Liver (tissue), 9 donors: Measurements from ENCODE around the gene MDP1. TPM values are rescaled to one million over a fixed set of nuclear protein-coding genes. Genes with fewer than 3 reads are reported as not detected.

Experiments used
- DNase-seq: peaks from one replicate; pipeline ENCODE4 v3.0.0-alpha.2; 2017; ENCODE audit warnings: low spot score
- H3K27ac ChIP-seq, 2 donors: one replicate each; pipeline ENCODE4 v1.7.0; 2013; ENCODE audit warnings: inconsistent platforms in 2 of 2, low read length in 2 of 2, control low read depth in 1 of 2, low read depth in 1 of 2, mild to moderate bottlenecking in 1 of 2
- H3K27me3 ChIP-seq, 4 donors: one replicate each; pipeline versions ENCODE4 v1.6.1 to v1.7.0; 2013; ENCODE audit warnings: low read length in 3 of 4, inconsistent platforms in 1 of 4, mild to moderate bottlenecking in 1 of 4, moderate library complexity in 1 of 4; ENCODE audit not compliant: control insufficient read depth in 4 of 4, insufficient read depth in 4 of 4
- H3K36me3 ChIP-seq, 4 donors: one replicate each; pipeline versions ENCODE4 v1.6.1 to v1.7.0; 2013; ENCODE audit warnings: low read length in 3 of 4, mild to moderate bottlenecking in 3 of 4, low read depth in 1 of 4, moderate library complexity in 1 of 4; ENCODE audit not compliant: control insufficient read depth in 4 of 4, insufficient read depth in 3 of 4
- H3K4me1 ChIP-seq, 4 donors: one replicate each; pipeline versions ENCODE4 v1.6.1 to v1.7.0; 2013; ENCODE audit warnings: low read length in 3 of 4, mild to moderate bottlenecking in 3 of 4, moderate library complexity in 1 of 4; ENCODE audit not compliant: control insufficient read depth in 4 of 4, insufficient read depth in 4 of 4
- H3K4me3 ChIP-seq, 3 donors: one replicate each; pipeline versions ENCODE4 v1.6.1 to v1.7.0; 2013; ENCODE audit warnings: low read length in 3 of 3, control low read depth in 1 of 3, low read depth in 1 of 3, mild to moderate bottlenecking in 1 of 3
- H3K9ac ChIP-seq, 2 donors: one replicate each; pipeline ENCODE4 v1.7.0; 2013; ENCODE audit warnings: low read length in 2 of 2, mild to moderate bottlenecking in 2 of 2, moderate library complexity in 2 of 2, control low read depth in 1 of 2, low read depth in 1 of 2
- H3K9me3 ChIP-seq, 4 donors: one replicate each; pipeline versions ENCODE4 v1.6.1 to v1.7.0; 2013; ENCODE audit warnings: low read length in 3 of 4; ENCODE audit not compliant: control insufficient read depth in 4 of 4
- CTCF ChIP-seq: fragments of 150-350 bp; IDR thresholded peaks from 2 replicates; pipeline ENCODE4 v1.5.1; 2017; ENCODE audit warnings: improper control_type of control experiment, low read depth, low read length; ENCODE audit not compliant: missing input control
- EGR1 ChIP-seq, 2 donors: IDR thresholded peaks; 2 replicates each; pipeline ENCODE4 v1.6.1; 2016 to 2018; ENCODE audit warnings: antibody characterized with exemption in 2 of 2, low read depth in 2 of 2
- FOXA1 ChIP-seq: IDR thresholded peaks from 2 replicates; pipeline ENCODE4 v1.6.1; 2016; ENCODE audit warnings: antibody characterized with exemption
- FOXA2 ChIP-seq: IDR thresholded peaks from 2 replicates; pipeline ENCODE4 v1.6.1; 2016; ENCODE audit warnings: antibody characterized with exemption
- GABPA ChIP-seq, 2 donors: IDR thresholded peaks in 1 of 2; conservative IDR thresholded peaks in 1 of 2; 2 replicates each; pipeline ENCODE4 v1.6.1; 2016; ENCODE audit warnings: antibody characterized with exemption in 2 of 2, mild to moderate bottlenecking in 1 of 2, moderate library complexity in 1 of 2
- HNF4A ChIP-seq, 2 donors: conservative IDR thresholded peaks; 2 replicates each; pipeline ENCODE4 v1.6.1; 2016; ENCODE audit warnings: antibody characterized with exemption in 2 of 2, mild to moderate bottlenecking in 2 of 2
- JUND ChIP-seq, 2 donors: IDR thresholded peaks; 2 replicates each; pipeline ENCODE4 v1.6.1; 2016; ENCODE audit warnings: antibody characterized with exemption in 2 of 2
- MAX ChIP-seq: IDR thresholded peaks from 2 replicates; pipeline ENCODE4 v1.6.1; 2016; ENCODE audit warnings: antibody characterized with exemption
- RAD21 ChIP-seq, 2 donors: IDR thresholded peaks; 2 replicates each; pipeline ENCODE4 v1.6.1; 2016; ENCODE audit warnings: antibody characterized with exemption in 2 of 2, mild to moderate bottlenecking in 2 of 2
- RXRA ChIP-seq, 2 donors: IDR thresholded peaks; 2 replicates each; pipeline ENCODE4 v1.6.1; 2017 to 2018; ENCODE audit warnings: antibody characterized with exemption in 2 of 2, mild to moderate bottlenecking in 1 of 2
- SP1 ChIP-seq: IDR thresholded peaks from 2 replicates; pipeline ENCODE4 v1.6.1; 2018; ENCODE audit warnings: antibody characterized with exemption, mild to moderate bottlenecking
- YY1 ChIP-seq: IDR thresholded peaks from 2 replicates; pipeline ENCODE4 v1.6.1; 2016; ENCODE audit warnings: antibody characterized with exemption, mild to moderate bottlenecking
- ZBTB33 ChIP-seq: IDR thresholded peaks from 2 replicates; pipeline ENCODE4 v1.6.1; 2016; ENCODE audit warnings: antibody characterized with exemption
- WGBS: extraction: QIAGEN DNeasy Blood & Tissue Kit; methylation state at CpG from one replicate; pipeline ENCODE4 v1.1.7; 2013; 5-methylcytosine and 5-hydroxymethylcytosine counted together
- polyA plus RNA-seq, 2 donors: library from polyadenylated mRNA; stranded (reverse) in 1 of 2; unstranded in 1 of 2; fragments of 200-250 nt in 1 of 2; fragments of >200 nt in 1 of 2; fragmentation: Nextera tagmentation in 1 of 2; extraction: Ambion mirVana in 1 of 2; gene quantifications; one replicate each; pipeline versions ENCODE4 v1.2.1 to v1.2.3, GENCODE V29; 2013 to 2015
- total RNA-seq, 2 donors: library from RNA; depleted of rRNA; stranded (reverse); fragments of >200 nt; gene quantifications; one replicate each; pipeline ENCODE4 v1.2.3, GENCODE V29; 2014
- TF ChIP-seq, protein P1 (sequence below): IDR thresholded peaks from 2 replicates; pipeline ENCODE4 v1.6.1; 2016; ENCODE audit warnings: antibody characterized with exemption
- donor health status: healthy.
- donor health status: healthy.
- donor health status: healthy.
- donor health status: healthy.
- donor health status: healthy.

MDP1 gene
- total and polyA plus RNA-seq, 4 donors = 3.2 to 13.4 (median 7.0) TPM

GRCh38 chr14:24207104-24207551, 8.7 kb downstream of the MDP1 start:
- Histone ChIP-seq H3K4me3 (no peak overlapping the region), H3K27me3 (no peaks in the 10 kb centered on the region), H3K27ac (no peak overlapping the region), H3K9me3 (no peaks in the 10 kb centered on the region), H3K9ac (no peak overlapping the region), H3K36me3 (peaks cover 12 to 36% (median 22%) of the 10 kb centered on the region in 4 donors), H3K4me1 (no peaks in the 10 kb centered on the region)
- no peak for TF ChIP-seq FOXA1
- no peak for DNase-seq
- WGBS = 95% methylated on average over 5 of the region's 5 CpGs

DNA sequence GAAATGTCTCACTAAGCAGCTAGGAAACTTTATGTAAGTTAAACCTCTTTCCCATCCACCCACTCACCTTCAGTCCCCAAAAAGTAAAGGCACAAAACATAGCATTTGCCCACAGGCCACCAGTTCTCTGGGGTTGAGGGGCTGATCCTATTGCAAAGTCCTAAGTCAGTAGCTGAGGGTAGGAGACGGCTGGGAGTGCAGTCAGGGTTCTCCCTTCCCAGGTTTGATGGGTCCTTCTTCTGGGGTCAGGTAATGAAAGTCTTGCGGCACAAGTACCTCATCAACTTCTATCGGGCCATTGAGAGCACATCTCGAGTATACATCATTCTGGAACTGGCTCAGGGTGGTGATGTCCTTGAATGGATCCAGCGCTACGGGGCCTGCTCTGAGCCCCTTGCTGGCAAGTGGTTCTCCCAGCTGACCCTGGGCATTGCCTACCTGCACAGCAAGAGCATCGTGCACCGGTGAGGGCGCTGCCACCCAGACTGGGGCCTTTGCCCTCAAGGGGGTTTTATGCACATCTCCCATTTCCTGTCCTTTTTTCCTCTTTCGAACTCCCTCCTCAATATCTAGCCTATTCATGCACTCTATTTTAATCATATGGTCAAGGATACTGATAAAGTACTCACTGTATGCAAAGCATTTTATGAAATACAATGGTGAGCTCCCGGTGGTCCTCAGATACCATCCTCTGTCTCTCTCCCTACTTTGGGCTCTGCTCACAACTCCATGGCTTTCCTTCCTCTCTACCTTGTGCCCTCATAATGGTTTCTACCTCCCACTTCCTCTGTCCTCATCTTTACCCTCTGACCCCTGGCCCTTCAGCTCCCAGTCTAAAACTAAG, 9.4 kb downstream of the MDP1 start:
- Histone ChIP-seq H3K27ac (no peak overlapping the region), H3K27me3 (no peaks in the 10 kb centered on the region), H3K4me3 (no peak overlapping the region), H3K36me3 (peaks cover 12 to 35% (median 23%) of the 10 kb centered on the region in 4 donors), H3K4me1 (no peaks in the 10 kb centered on the region), H3K9me3 (no peaks in the 10 kb centered on the region), H3K9ac (no peak overlapping the region)
- TF ChIP-seq, protein P1, sequence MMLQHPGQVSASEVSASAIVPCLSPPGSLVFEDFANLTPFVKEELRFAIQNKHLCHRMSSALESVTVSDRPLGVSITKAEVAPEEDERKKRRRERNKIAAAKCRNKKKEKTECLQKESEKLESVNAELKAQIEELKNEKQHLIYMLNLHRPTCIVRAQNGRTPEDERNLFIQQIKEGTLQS = no peak
- TF ChIP-seq SP1 (no peak), JUND (IDR thresholded peaks at IDR 0.05) (no peak), GABPA (IDR thresholded peaks at IDR 0.05 in 1 of 2, conservative IDR thresholded peaks at IDR 0.05 in 1 of 2) (no peak), ZBTB33 (no peak), MAX (no peak), EGR1 (IDR thresholded peaks at IDR 0.05; ENCODE audit: low read depth in 2 of 2) (no peak), FOXA1 (no peak), CTCF (no peak), RAD21 (IDR thresholded peaks at IDR 0.05) (no peak), FOXA2 (no peak), YY1 (no peak), RXRA (IDR thresholded peaks at IDR 0.05) (no peak), HNF4A (conservative IDR thresholded peaks at IDR 0.05) (no peak)
- DNase-seq = no peak
- WGBS = 98% methylated on average over 11 of the region's 11 CpGs
